HG03108 (cell line): ENCODE results near the gene SNTB2.

Experiments used
- ATAC-seq: cut with Tn5 transposase; IDR thresholded peaks from one replicate; pipeline ENCODE4 v1.9.1; 2021; ENCODE audit warnings: moderate library complexity; ENCODE audit not compliant: unreplicated experiment

Gene SNTB2

DNA sequence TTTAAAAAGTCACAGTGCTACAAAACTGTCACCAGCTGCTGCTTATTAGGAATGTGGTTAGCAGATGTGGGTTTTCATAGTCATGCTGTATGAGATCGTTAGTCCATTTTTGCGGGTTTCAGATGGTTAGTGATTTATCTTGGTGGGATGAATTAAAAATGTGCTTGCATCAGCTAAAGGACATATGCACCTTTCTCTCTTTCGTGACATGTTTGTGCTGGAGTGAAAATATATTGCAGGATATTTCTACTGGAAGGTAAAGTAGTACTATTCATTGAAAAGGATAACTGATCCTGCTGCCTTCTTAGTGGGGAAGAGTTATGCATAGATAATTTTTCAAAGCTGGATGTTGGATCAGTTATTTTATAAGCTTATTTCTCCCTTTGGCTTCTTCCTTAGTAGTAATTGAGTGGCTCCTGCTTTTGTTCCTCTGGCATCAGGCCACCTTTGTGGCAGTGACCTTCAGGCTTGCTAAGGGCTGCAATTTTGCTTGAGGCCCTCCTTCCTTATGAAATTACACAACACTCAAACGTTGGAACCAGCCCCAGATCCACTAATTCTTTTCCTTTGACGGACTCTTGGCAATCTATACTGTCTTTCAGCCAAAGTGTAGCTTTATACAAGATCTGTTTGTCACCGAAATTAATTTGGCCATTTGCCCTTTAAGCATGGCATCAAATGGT is 7.5 kb upstream of the SNTB2 start:
- ATAC-seq, result no peak

DNA sequence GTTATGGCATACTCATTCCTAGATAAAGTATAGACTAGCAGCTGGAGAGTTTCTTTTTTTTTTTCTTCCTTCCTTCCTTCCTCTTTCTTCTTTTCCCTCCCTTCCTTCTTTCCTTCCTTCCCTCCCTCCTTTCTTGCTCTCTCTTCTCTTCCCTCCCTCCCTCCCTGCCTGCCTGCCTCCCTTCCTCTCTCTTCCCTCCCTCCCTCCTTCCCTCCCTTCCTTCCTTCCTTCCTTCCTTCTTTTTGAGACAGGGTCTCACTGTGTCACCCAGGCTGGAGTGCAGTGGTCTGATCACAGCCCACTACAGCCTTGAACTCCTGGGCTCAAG is 7.0 kb upstream of the SNTB2 start:
- ATAC-seq, result no peak

DNA sequence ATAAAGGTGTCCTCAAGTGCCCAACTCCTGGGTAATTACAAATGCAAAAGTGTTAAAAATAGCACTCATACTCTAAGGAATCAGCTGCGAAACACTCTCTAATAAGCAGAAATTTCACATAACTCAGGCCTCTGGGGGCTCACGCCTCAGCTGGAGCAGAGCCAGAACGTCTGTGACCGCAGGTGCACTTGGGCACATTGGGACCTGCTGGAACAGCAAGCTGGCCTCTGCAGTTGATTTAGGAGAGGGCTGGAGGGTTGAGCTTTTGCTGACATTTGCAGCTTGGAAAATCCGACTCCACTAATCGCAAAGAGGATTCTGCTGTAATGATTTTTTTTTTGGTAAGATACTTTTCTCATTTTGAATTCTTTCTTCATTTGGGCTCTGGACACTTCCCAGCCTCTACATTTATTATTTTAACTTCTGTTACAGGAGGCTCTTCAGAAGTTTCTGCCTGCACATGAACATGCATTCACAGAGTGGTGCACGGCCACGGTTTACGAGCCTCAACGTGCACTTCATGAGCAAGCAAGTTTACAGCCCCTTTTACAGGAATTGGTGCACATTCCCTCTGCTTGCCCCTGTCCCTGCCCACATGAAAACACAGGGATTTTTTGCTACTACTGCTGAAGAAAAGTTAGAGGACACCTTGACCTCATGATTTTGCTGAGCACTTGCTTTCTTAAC is 4.1 kb upstream of the SNTB2 start:
- no peak for ATAC-seq

DNA sequence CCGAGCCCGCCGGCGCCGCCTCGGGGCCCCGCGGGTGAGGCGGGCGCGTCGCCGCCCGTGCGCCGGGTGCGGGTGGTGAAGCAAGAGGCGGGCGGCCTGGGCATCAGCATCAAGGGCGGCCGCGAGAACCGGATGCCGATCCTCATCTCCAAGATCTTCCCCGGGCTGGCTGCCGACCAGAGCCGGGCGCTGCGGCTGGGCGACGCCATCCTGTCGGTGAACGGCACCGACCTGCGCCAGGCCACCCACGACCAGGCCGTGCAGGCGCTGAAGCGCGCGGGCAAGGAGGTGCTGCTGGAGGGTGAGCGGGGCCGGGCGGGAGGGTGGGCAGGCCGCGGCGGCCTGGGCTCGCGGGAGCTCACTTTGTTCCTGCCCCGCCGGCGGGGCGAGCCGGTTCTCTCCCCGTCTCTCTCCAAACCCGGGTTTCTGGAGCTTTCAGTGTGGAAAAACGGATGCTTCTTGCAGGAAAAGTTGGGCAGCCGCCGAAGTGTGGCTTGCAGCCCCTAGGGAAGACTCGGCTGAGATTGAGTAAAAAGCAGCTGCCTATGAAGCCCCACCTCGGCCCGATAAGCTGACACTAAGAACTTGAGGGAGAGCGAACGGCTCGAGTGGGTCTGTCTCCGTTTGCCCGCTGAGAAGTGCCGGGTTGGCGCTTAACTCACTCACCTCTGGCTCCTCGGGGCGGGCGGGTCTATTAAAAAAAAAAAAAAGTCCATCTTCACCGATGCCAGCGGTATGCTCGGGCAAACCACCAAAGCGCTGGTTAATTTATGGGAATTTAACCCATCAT is 677 bp downstream of the SNTB2 start:
- peak; percentile 19 for ATAC-seq

- no peak for ATAC-seq
These were observed 1.2 kb downstream of the SNTB2 start for GRCh38 chr16:69188236-69188549.

DNA sequence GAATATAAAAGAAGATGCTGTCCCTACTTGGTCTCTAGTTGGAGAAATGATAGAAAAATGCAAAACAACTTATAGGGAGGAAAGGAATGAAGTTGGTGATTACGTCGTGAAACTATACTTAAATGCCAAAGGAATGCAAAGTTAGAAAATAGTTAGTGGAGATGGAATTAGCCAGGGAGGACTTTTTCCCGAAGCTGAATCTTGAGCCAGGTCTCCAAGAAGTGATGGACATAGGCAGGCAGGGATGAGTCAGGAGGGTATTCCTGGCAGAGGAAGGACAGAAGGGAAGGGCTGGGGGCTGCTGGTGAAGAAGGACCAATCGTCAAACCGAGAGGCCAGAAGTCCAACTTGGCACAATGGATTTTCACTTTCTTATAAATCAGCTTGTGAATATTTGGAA is 1.8 kb downstream of the SNTB2 start:
- ATAC-seq, result no peak

DNA sequence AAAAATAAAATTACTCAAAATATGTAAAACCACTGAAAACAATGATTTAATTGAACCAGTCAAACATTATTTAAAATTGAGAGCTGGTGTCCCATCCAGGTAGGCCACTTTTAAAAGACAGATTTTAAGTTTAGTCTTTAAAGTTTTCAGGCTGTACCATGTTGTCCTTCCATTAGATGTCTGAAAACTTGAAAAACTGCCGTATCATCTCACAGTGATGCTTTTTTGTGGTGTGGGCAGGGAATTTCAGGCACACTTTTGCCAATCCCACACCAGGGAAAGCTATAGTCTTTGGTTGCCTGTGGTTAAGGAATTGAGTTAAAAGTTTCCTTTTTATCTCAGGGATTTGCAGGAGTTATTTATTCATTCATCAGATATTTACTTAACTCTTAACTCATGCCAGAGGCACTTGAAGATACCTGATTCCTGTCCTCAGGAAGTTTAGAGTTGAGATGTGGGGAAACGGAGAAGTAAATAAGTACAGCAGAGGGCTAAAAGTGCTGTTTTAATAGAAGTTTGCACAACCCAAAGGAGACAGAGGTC is 3.2 kb downstream of the SNTB2 start:
- ATAC-seq, result no peak

DNA sequence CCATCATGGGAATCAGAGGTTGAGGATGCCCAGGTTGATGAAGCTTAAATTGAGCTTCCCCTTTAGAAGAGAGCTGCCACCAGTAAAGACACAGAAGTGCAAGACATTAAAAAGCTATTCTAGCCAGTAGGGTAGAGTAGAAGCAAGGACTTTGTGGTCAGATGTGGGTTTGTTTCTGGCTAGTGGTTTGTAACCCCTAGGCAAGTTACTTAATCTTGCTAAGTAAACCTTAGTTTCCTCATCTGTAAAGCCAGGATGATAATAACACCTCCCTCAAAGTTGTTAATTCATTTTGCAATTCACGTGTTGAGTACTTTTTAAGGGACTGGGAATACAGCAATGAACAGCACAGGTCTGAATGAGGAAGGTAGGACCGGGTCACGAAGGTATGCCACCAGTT is 3.6 kb downstream of the SNTB2 start:
- no peak for ATAC-seq

DNA sequence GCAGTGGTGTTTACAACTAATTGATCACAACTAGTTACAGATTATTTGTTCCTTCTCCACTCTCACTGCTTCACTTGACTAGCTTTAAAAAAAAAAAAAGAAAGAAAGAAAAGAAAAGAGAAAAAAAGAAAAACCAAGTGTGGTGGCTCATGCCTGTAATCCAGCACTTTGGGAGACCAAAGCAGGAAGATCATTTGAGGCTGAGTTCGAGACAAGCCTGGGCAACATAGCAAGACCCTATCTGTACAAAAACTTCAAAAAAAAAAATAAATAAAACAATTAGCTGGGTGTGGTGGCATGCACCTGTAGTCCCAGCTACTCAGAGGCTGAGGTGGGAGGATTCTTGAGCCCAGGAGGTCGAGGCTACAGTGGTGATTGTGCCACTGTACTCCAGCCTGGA is 4.2 kb downstream of the SNTB2 start:
- ATAC-seq, result no peak

- no peak for ATAC-seq
These were observed 6.9 kb downstream of the SNTB2 start for GRCh38 chr16:69193855-69194254.

GRCh38 chr16:69194488-69194887 is 7.5 kb downstream of the SNTB2 start:
- no peak for ATAC-seq

DNA sequence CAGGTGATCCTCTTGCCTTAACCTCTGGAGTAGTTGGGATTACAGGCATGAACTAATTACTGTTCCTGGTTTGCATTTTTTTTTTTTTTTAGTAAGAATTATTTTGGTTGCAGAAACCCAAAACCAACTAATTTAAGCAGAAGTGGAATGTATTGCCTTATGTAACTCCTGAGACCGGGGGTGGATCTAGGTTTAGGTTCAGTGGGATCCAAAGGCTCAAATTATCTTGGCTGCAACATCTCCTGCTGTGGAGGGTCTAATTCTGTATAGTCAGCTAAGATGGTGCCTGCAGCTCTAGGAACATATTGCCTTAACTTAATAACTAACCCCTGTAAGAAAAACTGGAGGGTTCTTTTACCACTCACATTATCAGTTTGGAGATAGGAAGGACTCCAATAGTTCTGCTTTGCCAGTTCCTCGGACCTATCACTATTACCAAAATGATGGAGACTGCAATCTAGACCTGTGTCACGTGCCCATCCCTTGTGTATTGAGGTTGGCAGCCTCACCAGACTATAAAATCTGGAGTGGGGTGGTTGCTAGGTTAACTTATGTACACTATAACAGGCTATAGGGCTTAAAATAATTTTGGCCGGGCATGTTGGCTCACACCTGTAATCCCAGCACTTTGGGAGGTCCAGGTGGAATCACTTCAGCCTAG is 8.5 kb downstream of the SNTB2 start:
- ATAC-seq, result no peak

DNA sequence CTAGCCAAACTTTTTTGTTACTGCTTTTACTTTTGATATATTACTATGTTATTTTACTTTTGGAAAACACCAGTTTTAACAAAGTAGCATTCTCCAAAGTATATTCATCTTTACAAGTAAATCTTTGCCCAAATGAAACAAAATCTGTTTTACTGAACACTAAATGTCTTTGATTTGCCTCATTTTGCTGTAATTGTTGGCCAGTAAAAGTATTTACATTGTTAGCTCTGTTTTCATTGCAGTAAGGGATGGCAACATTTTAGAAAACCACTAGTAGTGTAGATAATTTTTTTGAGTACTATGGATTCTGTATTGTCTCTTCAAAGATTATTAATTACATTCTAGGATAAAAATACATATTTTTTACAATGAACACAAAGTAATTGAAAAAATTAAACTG is 10.6 kb downstream of the SNTB2 start:
- ATAC-seq, result no peak

DNA sequence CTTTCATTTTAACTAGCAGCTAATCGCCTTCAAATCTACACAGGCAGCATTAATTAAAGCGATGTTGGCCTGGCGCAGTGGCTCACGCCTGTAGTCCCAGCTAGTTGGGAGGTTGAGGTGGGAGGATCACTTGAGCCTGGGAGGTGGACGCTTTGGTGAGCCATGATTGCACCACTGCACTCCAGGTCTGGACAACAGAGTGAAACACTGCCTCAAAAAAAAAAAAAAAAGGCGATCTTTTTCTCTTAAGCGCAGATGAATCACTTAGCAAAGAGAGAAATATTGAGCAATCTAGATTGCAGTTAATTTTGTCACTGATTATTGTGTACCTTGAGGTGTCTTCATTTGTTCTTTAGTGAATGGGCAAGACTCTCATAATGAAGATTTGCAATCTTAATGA is 12.4 kb downstream of the SNTB2 start:
- ATAC-seq, result no peak

GRCh38 chr16:69201291-69201690 is 14.3 kb downstream of the SNTB2 start:
- no peak for ATAC-seq

DNA sequence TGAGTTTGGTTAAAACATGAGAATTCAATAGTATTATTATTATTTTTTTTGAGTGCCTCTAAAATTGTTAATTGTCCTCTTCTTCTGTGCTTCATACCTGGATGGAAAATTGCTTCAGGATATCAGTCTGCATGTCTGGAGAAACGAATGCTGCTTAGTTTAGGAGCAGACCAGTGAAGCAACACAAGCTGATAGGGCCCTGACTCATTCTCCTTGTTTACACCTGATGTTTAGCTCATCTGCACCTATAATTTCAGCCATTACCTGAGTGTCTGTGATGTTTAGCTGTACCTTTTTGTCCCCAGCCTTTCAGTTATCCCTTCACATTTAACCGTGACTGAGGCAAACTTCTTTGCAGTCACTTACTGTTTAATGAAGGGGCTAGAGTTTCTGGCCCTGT is 14.8 kb downstream of the SNTB2 start:
- no peak for ATAC-seq

DNA sequence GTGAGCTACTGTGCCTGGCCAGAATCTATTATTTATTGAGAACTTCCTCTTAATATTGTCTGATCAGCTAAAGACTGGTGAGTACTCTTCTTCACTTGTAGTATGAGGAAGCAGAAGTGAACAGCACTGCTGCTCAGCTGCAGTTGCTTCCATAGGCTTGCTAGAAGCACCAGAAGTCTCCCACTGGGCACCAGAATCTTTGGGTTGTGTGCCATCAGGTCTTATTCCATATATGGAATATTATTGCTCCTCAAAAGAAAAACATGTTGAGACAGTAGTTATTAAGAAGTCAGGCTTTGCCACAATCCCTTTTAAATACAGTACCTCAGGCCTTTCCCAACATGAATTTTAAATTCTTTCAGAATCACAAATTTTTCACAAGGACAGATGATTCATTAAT is 17.2 kb downstream of the SNTB2 start:
- ATAC-seq, result no peak

DNA sequence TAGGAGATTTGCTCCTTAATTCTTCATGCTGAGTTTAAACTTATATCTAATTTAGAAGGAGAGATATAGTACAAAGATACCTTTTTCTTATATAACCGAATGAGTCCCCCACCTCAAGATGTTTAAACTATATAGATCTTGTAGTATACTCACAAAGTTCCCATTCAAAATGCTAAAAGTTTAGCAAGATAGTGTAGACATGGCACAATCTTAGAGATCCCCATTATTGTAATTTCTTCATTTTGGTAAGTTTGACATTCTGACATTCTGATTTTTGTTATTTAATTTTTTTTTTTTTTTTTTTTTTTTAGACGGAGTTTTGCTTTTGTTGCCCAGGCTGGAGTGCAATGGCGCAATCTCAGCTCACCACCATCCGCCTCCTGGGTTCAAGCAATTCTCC is 22.8 kb downstream of the SNTB2 start:
- no peak for ATAC-seq

- no peak for ATAC-seq
These were observed 30.5 kb downstream of the SNTB2 start for GRCh38 chr16:69217433-69217832.

DNA sequence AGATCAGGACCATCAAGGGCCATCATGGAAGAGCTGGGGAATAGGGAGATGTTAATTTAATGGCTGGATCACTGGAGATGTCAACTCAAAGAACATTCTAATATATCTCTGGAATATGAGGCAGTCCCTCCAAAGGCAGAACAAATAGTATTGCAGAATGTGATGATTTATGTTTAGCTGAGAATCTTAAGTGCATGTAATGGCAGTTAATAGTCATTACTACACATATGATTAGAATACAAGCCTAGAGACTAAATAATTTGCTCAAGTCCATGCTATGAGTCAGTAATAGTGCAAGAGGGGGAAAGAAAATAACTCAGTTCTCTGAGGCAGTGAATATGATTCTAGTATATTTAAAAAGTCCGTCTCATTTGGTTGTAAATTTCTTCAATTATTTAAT is 32.3 kb downstream of the SNTB2 start:
- no peak for ATAC-seq

DNA sequence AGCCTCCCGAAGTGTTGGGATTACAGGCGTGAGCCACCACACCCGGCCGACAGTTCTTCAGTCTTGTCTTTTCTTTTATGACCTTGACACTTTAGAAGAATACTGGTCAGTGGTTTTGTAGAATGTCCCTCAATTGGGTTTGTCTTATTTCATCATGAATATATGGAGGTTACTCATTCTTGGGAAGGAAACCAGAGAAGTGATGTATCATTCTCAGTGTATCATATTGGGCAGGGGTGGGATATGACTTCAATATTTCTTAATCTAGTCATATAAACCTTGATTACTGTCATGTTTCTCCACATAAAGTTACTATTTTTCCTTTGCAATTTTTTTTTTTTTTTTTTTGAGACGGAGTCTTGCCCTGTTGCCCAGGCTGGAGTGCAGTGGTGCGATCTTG is 36.9 kb downstream of the SNTB2 start:
- ATAC-seq, result no peak

GRCh38 chr16:69225121-69225520 is 38.2 kb downstream of the SNTB2 start:
- ATAC-seq, result no peak
